ENCODE measurements around the gene IGFL2.

- TF ChIP-seq CTCF (IDR thresholded peaks at IDR 0.05) = no peak
- TF ChIP-seq REST (IDR thresholded peaks at IDR 0.05; ENCODE audit: low read depth, low read length) = no peak
These were observed 25.9 kb downstream of the IGFL2 start for GRCh38 chr19:46173886-46174480.
